ENCODE data around the gene KRTAP2-4. TPM values are rescaled to one million over a fixed set of nuclear protein-coding genes. Genes with fewer than 3 reads are reported as not detected.

KRTAP2-4 gene
- total and polyA plus RNA-seq, 2 of the 13 experiments (the other 11 are each of a cell fraction or from before 2014, with no cell fraction given): not detected

- TF ChIP-seq ZUFSP (CRISPR knock-in tag; IDR thresholded peaks at IDR 0.05; ENCODE audit: borderline replicate concordance): no peak
- TF ChIP-seq SNRNP70 (IDR thresholded peaks at IDR 0.05; ENCODE audit: low read depth, low read length): no peak
- no peak for TF ChIP-seq POLR2AphosphoS2 (IDR thresholded peaks at IDR 0.05; ENCODE audit: low read depth, low read length)
- TF ChIP-seq RBM22 (optimal IDR thresholded peaks at IDR 0.05; ENCODE audit: low read length): no peak
- TF ChIP-seq MTA3 (CRISPR knock-in tag; IDR thresholded peaks at IDR 0.05): no peak
- TF ChIP-seq BRF2 (CRISPR knock-in tag; IDR thresholded peaks at IDR 0.05): no peak
- TF ChIP-seq ZNF280D (CRISPR knock-in tag; IDR thresholded peaks at IDR 0.05): no peak
Measured at GRCh38 chr17:41103896-41104295, 38.2 kb upstream of the KRTAP2-4 start (continued).

Measured in HepG2 (cell line).